CD4-positive, alpha-beta T cell treated with Interleukin-10 for 1 hour (primary cell): ENCODE results near the gene CRELD1.

Source experiments
- DNase-seq: peaks from one replicate; pipeline ENCODE4 v3.0.0-alpha.2; 2020

CRELD1 gene

GRCh38 chr3:9906480-9906879, 27.2 kb upstream of the CRELD1 start:
- DNase-seq, result no peak

GRCh38 chr3:9908286-9908685, 25.3 kb upstream of the CRELD1 start:
- no peak for DNase-seq

- DNase-seq, result peak; percentile 23
These were observed 24.2 kb upstream of the CRELD1 start for GRCh38 chr3:9909221-9910013.

- DNase-seq, result no peak
These were observed 21.8 kb upstream of the CRELD1 start for GRCh38 chr3:9911863-9912262.

GRCh38 chr3:9912294-9912935, 21.2 kb upstream of the CRELD1 start:
- peak; percentile 37 for DNase-seq

- no peak for DNase-seq
These were observed 20.0 kb upstream of the CRELD1 start for GRCh38 chr3:9913601-9914000.

GRCh38 chr3:9914011-9914410, 19.6 kb upstream of the CRELD1 start:
- no peak for DNase-seq

GRCh38 chr3:9914559-9915253, 18.9 kb upstream of the CRELD1 start:
- no peak for DNase-seq

- DNase-seq, result peak; percentile 26
These were observed 18.1 kb upstream of the CRELD1 start for GRCh38 chr3:9915254-9916141.

GRCh38 chr3:9916346-9916733, 17.3 kb upstream of the CRELD1 start:
- no peak for DNase-seq

- DNase-seq, result no peak
These were observed 16.6 kb upstream of the CRELD1 start, which contains the start of gene IL17RC for GRCh38 chr3:9916734-9917680. Gene IL17RC (plus strand): TSS chr3:9917098. CDS start chr3:9917316, 218 bp downstream.

- DNase-seq, result no peak
These were observed 15.8 kb upstream of the CRELD1 start for GRCh38 chr3:9917820-9918219.

GRCh38 chr3:9918261-9919038, 15.2 kb upstream of the CRELD1 start:
- DNase-seq, result no peak

- DNase-seq, result no peak
These were observed 5.5 kb upstream of the CRELD1 start for GRCh38 chr3:9928158-9928557.

- no peak for DNase-seq
These were observed 2.7 kb upstream of the CRELD1 start for GRCh38 chr3:9930804-9931418.

- no peak for DNase-seq
These were observed 1.1 kb upstream of the CRELD1 start for GRCh38 chr3:9932535-9932842.

GRCh38 chr3:9932843-9933560, 632 bp upstream of the CRELD1 start:
- DNase-seq, result peak; percentile 90

GRCh38 chr3:9934235-9934621, 594 bp downstream of the CRELD1 start:
- peak; percentile 54 for DNase-seq

- no peak for DNase-seq
These were observed 1.4 kb downstream of the CRELD1 start for GRCh38 chr3:9934993-9935392.
